Subcutaneous adipose tissue (tissue), 4 donors: ENCODE measurements around the gene NOTCH1. TPM values are rescaled to one million over a fixed set of nuclear protein-coding genes. Genes with fewer than 3 reads are reported as not detected.

ENCODE experiments used
- total RNA-seq, 4 donors: library from RNA; depleted of rRNA; stranded (reverse); fragments of >200 nt; gene quantifications; one replicate each; pipeline ENCODE4 v1.1.0, GENCODE V29; 2016
- TF ChIP-seq, protein P1 (sequence below): fragments of 450-650 bp; IDR thresholded peaks from one replicate; pipeline ENCODE4 v1.5.1; 2016; ENCODE audit warnings: low read depth, mild to moderate bottlenecking, control low read depth, antibody characterized with exemption, moderate library complexity

NOTCH1 gene
- total RNA-seq, 4 donors from 2014 or later = 18.0 to 94.4 (median 21.3) TPM

- TF ChIP-seq, protein P1, sequence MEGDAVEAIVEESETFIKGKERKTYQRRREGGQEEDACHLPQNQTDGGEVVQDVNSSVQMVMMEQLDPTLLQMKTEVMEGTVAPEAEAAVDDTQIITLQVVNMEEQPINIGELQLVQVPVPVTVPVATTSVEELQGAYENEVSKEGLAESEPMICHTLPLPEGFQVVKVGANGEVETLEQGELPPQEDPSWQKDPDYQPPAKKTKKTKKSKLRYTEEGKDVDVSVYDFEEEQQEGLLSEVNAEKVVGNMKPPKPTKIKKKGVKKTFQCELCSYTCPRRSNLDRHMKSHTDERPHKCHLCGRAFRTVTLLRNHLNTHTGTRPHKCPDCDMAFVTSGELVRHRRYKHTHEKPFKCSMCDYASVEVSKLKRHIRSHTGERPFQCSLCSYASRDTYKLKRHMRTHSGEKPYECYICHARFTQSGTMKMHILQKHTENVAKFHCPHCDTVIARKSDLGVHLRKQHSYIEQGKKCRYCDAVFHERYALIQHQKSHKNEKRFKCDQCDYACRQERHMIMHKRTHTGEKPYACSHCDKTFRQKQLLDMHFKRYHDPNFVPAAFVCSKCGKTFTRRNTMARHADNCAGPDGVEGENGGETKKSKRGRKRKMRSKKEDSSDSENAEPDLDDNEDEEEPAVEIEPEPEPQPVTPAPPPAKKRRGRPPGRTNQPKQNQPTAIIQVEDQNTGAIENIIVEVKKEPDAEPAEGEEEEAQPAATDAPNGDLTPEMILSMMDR = no peak
Measured at GRCh38 chr9:136588663-136589464, 43.0 kb upstream of the NOTCH1 start.

DNA sequence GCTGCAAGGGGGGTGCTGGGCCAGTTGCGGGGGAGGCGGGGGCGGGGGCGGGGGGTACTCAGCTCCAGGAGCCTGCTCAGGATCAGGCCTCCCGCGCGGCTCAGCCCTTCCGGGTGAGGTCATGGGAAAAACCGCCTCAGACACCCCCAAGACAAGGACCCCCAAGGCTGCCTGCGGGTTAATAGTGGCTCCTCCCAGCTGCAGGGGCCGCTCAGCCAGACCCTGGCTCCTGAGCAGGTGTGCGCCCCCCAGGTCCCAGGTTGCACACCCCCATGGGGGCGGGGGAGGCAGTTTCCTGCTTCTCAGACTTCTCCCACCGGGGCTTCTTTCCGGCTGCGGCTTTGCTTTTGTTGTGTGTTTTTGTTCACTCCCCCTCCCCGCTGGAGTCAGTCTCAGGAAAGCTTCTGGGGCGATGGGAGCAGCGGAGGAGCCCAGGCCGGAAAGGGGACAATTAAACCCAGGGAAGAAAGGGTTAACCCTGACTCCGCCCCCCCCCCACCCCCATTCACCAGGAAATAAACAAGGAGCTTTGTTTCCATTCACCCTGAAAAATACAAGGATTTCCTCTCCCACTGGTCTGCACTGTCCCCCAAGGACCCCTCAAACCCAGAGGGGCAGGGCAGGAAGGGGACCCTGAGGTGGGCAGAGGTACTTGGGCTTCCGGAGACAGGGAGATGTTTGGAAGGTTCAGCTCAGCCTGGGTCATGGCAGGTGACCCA lies 42.3 kb upstream of the NOTCH1 start:
- TF ChIP-seq, protein P1 = no peak

DNA sequence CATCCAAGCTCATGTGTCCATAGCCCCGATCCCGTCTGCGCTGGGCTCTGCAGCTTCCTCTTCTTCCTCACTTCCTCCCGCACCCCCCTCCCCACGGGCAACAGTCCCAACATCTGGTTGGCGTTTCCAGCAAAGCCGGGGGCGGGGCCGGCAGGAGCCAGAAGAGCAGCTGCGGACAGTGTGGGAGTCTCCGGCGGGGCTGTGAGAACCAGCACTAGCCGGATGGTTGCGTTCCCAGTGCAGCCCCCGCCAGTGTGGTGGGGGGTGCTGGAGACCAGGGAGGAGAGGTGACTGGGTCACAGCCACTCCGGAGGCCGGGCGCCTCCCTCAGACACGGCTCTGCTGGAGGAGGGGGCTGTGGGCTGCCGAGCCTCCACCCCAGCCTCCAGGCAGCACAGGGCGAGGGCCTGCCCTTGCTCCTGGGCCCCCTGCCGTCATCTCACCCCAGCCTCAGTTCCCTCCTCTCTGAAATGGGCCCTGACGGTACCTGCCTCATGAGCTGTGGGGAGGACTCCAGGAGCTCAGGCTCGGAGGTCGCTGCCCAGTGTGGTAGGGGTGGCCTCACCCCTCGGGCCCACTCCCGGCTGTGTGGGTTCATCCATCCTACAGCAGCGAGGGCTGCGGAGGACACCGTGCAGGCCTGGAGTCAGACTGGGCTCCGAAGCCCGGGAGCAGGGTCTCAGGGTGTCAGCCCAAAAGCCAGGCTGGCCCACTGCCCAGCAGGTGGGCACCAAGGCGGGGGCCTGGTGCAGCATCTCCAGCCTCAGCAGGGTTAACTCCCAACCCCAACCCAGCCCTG lies 41.5 kb upstream of the NOTCH1 start:
- TF ChIP-seq, protein P1 = no peak

DNA sequence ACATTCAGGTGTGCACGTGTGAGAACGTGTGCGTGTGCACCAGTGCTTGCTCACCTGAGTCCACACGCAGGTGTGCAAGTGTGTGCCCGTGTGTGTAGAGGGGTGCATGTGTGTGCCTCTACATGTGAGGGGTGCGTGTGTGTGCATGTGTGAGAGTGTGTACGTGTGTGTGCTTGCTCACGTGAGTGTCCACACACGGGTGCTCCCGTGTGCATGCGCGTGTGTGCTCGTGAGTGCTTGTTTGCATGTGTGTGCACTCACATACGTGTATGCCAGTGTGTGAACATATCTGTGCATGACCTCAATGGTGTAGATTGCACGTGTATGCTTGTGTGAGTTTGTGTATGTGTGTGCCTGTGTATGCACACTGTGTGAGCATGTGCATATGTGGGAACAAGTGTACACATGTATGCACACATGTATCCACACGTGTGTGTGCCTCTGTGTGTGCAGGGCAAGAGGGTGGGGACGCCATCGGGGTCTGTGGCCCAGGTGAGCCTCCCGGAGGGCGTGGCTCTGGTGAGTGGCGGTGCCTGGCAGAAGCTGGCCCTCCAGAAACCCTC lies 40.6 kb upstream of the NOTCH1 start:
- TF ChIP-seq, protein P1 = no peak

- TF ChIP-seq, protein P1 = no peak
Measured at GRCh38 chr9:136585531-136586120, 39.8 kb upstream of the NOTCH1 start.

DNA sequence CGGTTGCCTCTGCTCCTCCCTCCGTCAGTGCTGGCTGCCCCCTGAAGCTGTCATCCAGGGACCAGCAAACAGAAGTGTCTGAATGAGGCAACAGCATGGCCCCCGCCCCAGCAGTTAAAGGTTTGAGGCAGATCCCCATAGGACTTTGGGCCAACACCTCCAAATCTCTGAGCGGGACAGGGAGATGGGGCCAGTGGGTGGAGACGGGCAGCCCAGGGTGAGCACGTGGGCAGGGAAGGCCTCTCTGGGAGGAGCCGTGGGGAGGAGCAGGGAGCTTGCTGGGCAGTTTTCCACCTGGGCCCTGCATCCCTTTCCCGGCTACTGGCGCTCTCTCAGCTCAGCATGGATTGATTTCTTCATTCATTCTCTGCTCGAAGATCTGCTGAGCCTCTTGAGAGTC lies 39.1 kb upstream of the NOTCH1 start:
- TF ChIP-seq, protein P1 = no peak
